Activated T-cell treated with anti-CD3 and anti-CD28 coated beads, Interleukin-2, amount 50 U/mL, for 4 hours (primary cell): ENCODE results near the gene ENDOV. TPM values are rescaled to one million over a fixed set of nuclear protein-coding genes. Genes with fewer than 3 reads are reported as not detected.
"Not testable (repeated sequence)": the region's sequence is repeated elsewhere in the genome, so short reads cannot be mapped to it uniquely, and the experiment has no call there.

Source experiments
- ATAC-seq, 2 donors: fragments of 200-7000 bp; cut with Tn5 transposase; one replicate each; pipeline ENCODE4 v1.10.0; 2021
- DNase-seq: peaks from one replicate; pipeline ENCODE4 v3.0.0-alpha.2; 2020
- H3K27me3 Mint-ChIP-seq: one replicate; pipeline ENCODE4 v1.8.0; 2021; ENCODE audit warnings: low read depth, mixed read lengths
- H3K36me3 Mint-ChIP-seq: one replicate; pipeline ENCODE4 v1.8.0; 2022; ENCODE audit warnings: mixed read lengths; ENCODE audit not compliant: insufficient read depth
- H3K4me1 Mint-ChIP-seq: one replicate; pipeline ENCODE4 v1.8.0; 2021; ENCODE audit warnings: low read depth, mixed read lengths
- H3K4me3 Mint-ChIP-seq: one replicate; pipeline ENCODE4 v1.8.0; 2021; ENCODE audit warnings: mild to moderate bottlenecking, moderate library complexity, mixed read lengths
- H3K9me3 Mint-ChIP-seq: one replicate; pipeline ENCODE4 v1.8.0; 2021; ENCODE audit warnings: mixed read lengths
- total RNA-seq, 3 donors: library from RNA; stranded (reverse); gene quantifications; one replicate each; pipeline ENCODE4 v1.2.1, GENCODE V29; 2021

The ENDOV gene
- total RNA-seq, 3 donors from 2014 or later = 11.2 to 12.9 (median 12.4) TPM

DNA sequence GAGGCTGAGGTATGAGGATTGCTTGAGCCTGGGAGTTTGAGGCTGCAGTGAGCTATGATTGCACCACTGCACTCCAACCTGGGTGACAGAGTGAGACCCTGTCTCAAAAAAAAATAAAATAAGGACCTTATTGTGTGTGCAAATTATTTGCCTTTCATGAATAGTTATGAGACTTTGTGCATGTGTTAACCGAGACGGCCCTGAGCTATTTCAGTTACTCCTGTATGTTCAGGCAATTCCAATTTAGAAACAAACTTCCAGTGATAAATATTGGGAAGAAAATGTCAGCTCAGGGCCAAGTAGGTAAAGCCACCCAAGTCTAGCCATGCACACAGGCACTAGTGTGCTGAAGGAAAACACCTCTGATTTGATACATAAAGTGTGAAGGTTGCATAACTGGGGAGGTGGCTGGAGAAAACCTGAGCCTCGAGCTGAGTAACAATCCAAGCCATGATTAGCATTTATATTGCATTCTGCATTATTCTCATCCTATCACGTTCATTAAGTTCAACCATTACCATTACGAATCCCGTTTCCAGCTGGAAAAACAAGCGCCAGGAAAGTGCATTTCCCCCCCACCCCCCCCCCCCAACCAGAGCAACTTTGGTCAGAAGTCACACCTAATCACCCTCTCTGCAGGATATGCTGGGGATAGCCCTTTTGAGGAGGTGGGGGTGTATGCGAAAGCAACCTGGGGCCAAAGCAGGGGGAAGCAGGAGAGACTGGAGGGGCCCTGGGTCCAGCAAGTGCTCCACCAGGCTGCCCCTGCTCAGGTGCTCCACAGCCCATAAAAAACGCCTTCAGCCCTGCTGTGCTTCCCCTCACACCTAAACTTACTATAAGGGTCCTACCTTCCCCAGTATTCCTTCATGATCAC lies 18.6 kb upstream of the ENDOV start:
- ATAC-seq = peak; percentile 39 to 46
- H3K9me3 Mint-ChIP-seq = no peaks in the 10 kb centered on the region

DNA sequence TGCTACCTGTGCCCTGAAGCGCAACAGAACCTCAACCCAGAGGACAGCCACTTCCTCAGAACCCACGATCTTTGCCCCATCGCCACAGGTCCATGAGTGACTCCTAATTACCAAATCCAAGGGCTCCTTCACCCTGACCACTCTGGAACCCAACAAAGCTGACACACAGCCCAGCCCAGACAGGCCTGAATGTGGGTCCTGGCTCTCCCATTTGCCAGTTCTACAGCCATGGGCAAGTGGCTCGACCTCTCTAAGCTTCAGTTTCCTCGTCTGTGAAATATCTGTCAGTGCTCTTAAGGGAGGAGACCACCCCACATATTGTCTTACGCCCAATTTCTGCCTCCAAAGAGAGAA lies 18.0 kb upstream of the ENDOV start:
- peaks cover 7% of the 10 kb centered on the region for H3K4me1 Mint-ChIP-seq
- H3K27me3 Mint-ChIP-seq = no peaks in the 10 kb centered on the region
- ATAC-seq = peak in 1 of 2 donors; percentile 26
- no peak for DNase-seq
- no peak overlapping the region for H3K4me3 Mint-ChIP-seq
- H3K9me3 Mint-ChIP-seq = no peaks in the 10 kb centered on the region
- peaks cover 15% of the 10 kb centered on the region for H3K36me3 Mint-ChIP-seq

More for the DNA sequence above, 18.6 kb upstream of the ENDOV start:
- no peak for DNase-seq
- no peak overlapping the region for H3K4me3 Mint-ChIP-seq
- peaks cover 19% of the 10 kb centered on the region for H3K36me3 Mint-ChIP-seq
- H3K27me3 Mint-ChIP-seq = no peaks in the 10 kb centered on the region
- H3K4me1 Mint-ChIP-seq = peaks cover 7% of the 10 kb centered on the region

GRCh38 chr17:80397686-80398085 lies 17.3 kb upstream of the ENDOV start:
- DNase-seq (no peak), ATAC-seq (no peak)
- Mint-ChIP-seq H3K36me3 (peaks cover 12% of the 10 kb centered on the region), H3K4me3 (no peak overlapping the region), H3K9me3 (no peaks in the 10 kb centered on the region), H3K27me3 (no peaks in the 10 kb centered on the region), H3K4me1 (peaks cover 7% of the 10 kb centered on the region)

DNA sequence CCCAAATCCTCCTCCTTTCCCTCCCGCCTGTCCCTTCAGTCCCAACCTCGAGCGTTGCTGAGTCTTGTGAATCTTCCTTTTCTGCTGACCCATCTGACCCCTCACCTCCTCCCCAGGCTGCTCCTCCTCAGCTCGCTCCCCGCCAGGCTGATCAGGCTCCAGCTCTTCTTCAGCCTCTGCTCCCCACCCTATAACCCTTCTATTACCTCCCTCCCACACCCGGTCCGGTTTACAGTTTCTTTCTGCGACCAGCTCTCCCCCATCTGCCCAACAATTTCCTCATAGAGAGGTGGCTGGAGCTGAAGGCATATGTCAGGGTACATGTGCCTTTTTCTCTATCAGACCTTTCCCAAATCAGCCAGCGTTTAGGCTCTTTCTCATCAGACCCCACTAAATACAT lies 13.9 kb upstream of the ENDOV start:
- not testable (repeated sequence) for H3K9me3 Mint-ChIP-seq, H3K27me3 Mint-ChIP-seq, ATAC-seq, H3K4me3 Mint-ChIP-seq, DNase-seq, H3K4me1 Mint-ChIP-seq, H3K36me3 Mint-ChIP-seq

GRCh38 chr17:80402102-80402501 lies 12.9 kb upstream of the ENDOV start:
- not testable (repeated sequence) for H3K27me3 Mint-ChIP-seq, H3K36me3 Mint-ChIP-seq, ATAC-seq, H3K9me3 Mint-ChIP-seq, H3K4me3 Mint-ChIP-seq, DNase-seq, H3K4me1 Mint-ChIP-seq

- ATAC-seq (no peak), DNase-seq (no peak)
- Mint-ChIP-seq H3K9me3 (no peaks in the 10 kb centered on the region), H3K36me3 (peaks cover 2% of the 10 kb centered on the region), H3K4me1 (peaks cover 2% of the 10 kb centered on the region), H3K4me3 (no peak overlapping the region), H3K27me3 (no peaks in the 10 kb centered on the region)
These were observed 12.0 kb upstream of the ENDOV start for GRCh38 chr17:80402959-80403358.

GRCh38 chr17:80406146-80406545 lies 8.8 kb upstream of the ENDOV start:
- peaks cover 6% of the 10 kb centered on the region for H3K27me3 Mint-ChIP-seq
- DNase-seq (no peak), ATAC-seq (no peak)
- no peaks in the 10 kb centered on the region for H3K4me1 Mint-ChIP-seq
- H3K4me3 Mint-ChIP-seq = no peak overlapping the region
- H3K36me3 Mint-ChIP-seq = no peaks in the 10 kb centered on the region
- H3K9me3 Mint-ChIP-seq = no peaks in the 10 kb centered on the region

- H3K4me1 Mint-ChIP-seq, DNase-seq, ATAC-seq, H3K27me3 Mint-ChIP-seq, H3K4me3 Mint-ChIP-seq, H3K36me3 Mint-ChIP-seq, H3K9me3 Mint-ChIP-seq: not testable (repeated sequence)
These were observed 7.0 kb upstream of the ENDOV start for GRCh38 chr17:80407917-80408316.

DNA sequence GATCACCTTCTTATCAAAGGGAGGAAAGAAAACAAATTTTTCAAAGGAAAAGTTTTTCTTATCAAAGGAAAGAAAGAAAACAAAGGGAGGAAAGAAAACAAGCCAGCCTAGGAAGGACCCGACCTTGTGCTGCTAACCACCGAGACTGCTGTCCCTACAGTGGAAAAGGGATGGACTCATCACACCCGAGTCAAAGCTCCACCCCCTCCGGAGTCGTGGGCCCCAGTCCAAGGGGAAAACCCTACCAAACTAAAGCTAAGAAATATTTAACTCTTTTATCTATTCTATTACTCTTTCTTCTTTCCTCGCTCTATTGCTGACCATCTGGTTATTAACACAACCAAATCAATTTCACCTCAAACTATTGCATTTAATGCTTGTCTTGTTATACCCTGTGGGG lies 6.1 kb upstream of the ENDOV start:
- DNase-seq (no peak), ATAC-seq (no peak)
- peaks cover 12% of the 10 kb centered on the region for H3K27me3 Mint-ChIP-seq
- no peaks in the 10 kb centered on the region for H3K36me3 Mint-ChIP-seq
- peaks cover under 1% of the 10 kb centered on the region for H3K4me1 Mint-ChIP-seq
- no peaks in the 10 kb centered on the region for H3K9me3 Mint-ChIP-seq
- H3K4me3 Mint-ChIP-seq = no peak overlapping the region

DNA sequence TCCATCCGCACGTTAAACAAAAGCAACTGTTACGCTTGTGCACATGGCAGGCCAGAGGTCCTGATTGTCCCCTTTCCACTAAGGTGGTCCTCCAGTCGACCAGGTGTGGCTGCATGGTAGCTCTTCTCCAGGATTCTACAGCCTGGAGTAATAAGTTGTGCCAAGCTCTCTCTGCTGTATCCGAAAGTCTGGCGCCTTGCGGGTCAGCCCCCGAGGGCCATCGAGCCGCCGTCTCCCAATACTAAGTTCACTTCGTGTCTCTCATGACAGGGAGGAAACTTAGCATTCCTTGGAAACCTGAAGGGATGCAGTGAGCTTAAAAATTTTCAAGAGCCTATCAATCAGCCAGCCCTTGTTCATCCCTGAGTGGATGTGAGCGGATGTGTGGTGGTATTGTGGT lies 5.3 kb upstream of the ENDOV start:
- DNase-seq = no peak
- H3K4me1 Mint-ChIP-seq = peaks cover 8% of the 10 kb centered on the region
- H3K9me3 Mint-ChIP-seq = no peaks in the 10 kb centered on the region
- no peak overlapping the region for H3K4me3 Mint-ChIP-seq
- ATAC-seq = no peak
- H3K27me3 Mint-ChIP-seq = peaks cover 16% of the 10 kb centered on the region
- H3K36me3 Mint-ChIP-seq = no peaks in the 10 kb centered on the region

- peaks cover 16% of the 10 kb centered on the region for H3K27me3 Mint-ChIP-seq
- not testable (repeated sequence) for DNase-seq, H3K4me3 Mint-ChIP-seq, H3K36me3 Mint-ChIP-seq, ATAC-seq, H3K9me3 Mint-ChIP-seq
- peaks cover 10% of the 10 kb centered on the region for H3K4me1 Mint-ChIP-seq
These were observed 4.4 kb upstream of the ENDOV start for GRCh38 chr17:80410441-80411087.

GRCh38 chr17:80413771-80414507 lies 1.0 kb upstream of the ENDOV start:
- Mint-ChIP-seq H3K4me3 (peak overlapping the region; percentile 86), H3K9me3 (no peaks in the 10 kb centered on the region), H3K27me3 (peaks cover 14% of the 10 kb centered on the region), H3K4me1 (peaks cover 27% of the 10 kb centered on the region), H3K36me3 (peaks cover 4% of the 10 kb centered on the region)
- DNase-seq (no peak), ATAC-seq (no peak)

DNA sequence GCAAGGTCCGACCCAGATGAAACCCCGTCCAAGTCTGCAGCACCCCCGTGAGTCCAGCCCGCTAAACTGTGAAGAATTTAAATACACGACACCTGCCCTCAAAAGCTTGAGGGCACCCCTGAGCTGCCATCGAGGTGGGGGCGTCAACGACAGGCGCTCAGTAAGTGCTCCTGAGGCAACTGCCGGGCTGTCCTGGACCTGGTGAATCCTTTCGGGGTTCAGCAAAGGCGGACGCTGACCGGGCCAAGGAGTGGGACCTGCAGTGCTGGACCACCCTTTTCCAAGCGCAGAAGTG lies 512 bp upstream of the ENDOV start:
- peaks cover 12% of the 10 kb centered on the region for H3K27me3 Mint-ChIP-seq
- H3K4me1 Mint-ChIP-seq = peaks cover 27% of the 10 kb centered on the region
- no peaks in the 10 kb centered on the region for H3K9me3 Mint-ChIP-seq
- peaks cover 4% of the 10 kb centered on the region for H3K36me3 Mint-ChIP-seq
- no peak for ATAC-seq
- no peak for DNase-seq
- peak overlapping the region; percentile 86 for H3K4me3 Mint-ChIP-seq

DNA sequence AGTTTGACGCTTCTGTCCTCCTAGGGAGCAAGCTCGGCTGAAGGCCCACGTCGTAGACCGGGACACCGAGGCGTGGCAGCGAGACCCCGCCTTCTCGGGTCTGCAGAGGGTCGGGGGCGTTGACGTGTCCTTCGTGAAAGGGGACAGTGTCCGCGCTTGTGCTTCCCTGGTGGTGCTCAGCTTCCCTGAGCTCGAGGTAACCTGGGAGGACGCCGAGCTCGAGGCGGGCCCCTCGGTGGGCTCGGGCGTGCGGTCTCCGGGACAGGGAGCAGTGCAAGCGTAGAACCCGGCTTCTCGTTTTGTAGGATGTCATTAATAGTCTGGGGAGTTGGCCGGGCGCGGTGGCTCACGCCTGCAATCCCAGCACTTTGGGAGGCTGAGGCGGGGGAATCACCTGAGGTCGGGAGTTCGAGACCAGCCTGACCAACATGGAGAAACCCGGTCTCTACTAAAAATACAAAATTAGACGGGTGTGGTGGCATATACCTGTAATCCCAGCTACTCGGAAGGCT lies 715 bp downstream of the ENDOV start:
- Mint-ChIP-seq H3K4me3 (peak overlapping the region; percentile 86), H3K27me3 (peaks cover 10% of the 10 kb centered on the region), H3K4me1 (peaks cover 27% of the 10 kb centered on the region), H3K9me3 (no peaks in the 10 kb centered on the region), H3K36me3 (peaks cover 7% of the 10 kb centered on the region)
- DNase-seq = no peak
- no peak for ATAC-seq
